Smooth muscle cell (in vitro differentiated cells): Measurements from ENCODE around the gene ABHD6. TPM values are rescaled to one million over a fixed set of nuclear protein-coding genes. Genes with fewer than 3 reads are reported as not detected.

ENCODE experiments used
- DNase-seq: peaks from one replicate; lab custom pipeline; 2025; ENCODE audit not compliant: unreplicated experiment; lab: John Stamatoyannopoulos, UW
- H2AFZ ChIP-seq: fragments of 200-600 bp; sonication (generic); 2 replicates; pipeline ENCODE4 v1.6.0; 2016; ENCODE audit warnings: antibody characterized with exemption, low read depth, mild to moderate bottlenecking
- H3F3A ChIP-seq: fragments of 200-600 bp; sonication (generic); 2 replicates; pipeline ENCODE4 v1.6.0; 2017; ENCODE audit warnings: antibody characterized with exemption, low read depth
- H3K27ac ChIP-seq: fragments of 200-600 bp; sonication (generic); 2 replicates; pipeline ENCODE4 v1.5.1; 2016; ENCODE audit warnings: low read depth, mild to moderate bottlenecking
- H3K27me3 ChIP-seq: fragments of 200-600 bp; sonication (generic); 2 replicates; pipeline ENCODE4 v1.6.1; 2016; ENCODE audit warnings: low read depth, mild to moderate bottlenecking
- H3K36me3 ChIP-seq: fragments of 200-600 bp; sonication (generic); 2 replicates; pipeline ENCODE4 v1.5.1; 2016; ENCODE audit warnings: low read depth
- H3K4me1 ChIP-seq: fragments of 200-600 bp; sonication (generic); 2 replicates; pipeline ENCODE4 v1.5.1; 2016; ENCODE audit warnings: low read depth
- H3K4me2 ChIP-seq: fragments of 200-600 bp; sonication (generic); 2 replicates; pipeline ENCODE4 v1.6.0; 2016; ENCODE audit warnings: mild to moderate bottlenecking
- H3K4me3 ChIP-seq: fragments of 200-600 bp; sonication (generic); 2 replicates; pipeline ENCODE4 v1.5.1; 2016; ENCODE audit warnings: mild to moderate bottlenecking
- H3K79me2 ChIP-seq: fragments of 200-600 bp; sonication (generic); 2 replicates; pipeline ENCODE4 v1.6.0; 2016; ENCODE audit warnings: low read depth, mild to moderate bottlenecking
- H3K9ac ChIP-seq: fragments of 200-600 bp; sonication (generic); 2 replicates; pipeline ENCODE4 v1.6.0; 2016; ENCODE audit warnings: low read depth
- H3K9me3 ChIP-seq: fragments of 200-600 bp; sonication (generic); replicated peaks from 2 replicates; pipeline ENCODE4 v1.5.1; 2016; ENCODE audit warnings: low read depth
- H4K20me1 ChIP-seq: fragments of 200-600 bp; sonication (generic); 2 replicates; pipeline ENCODE4 v1.6.0; 2016; ENCODE audit warnings: low read depth
- WGBS: methylation state at CpG from one replicate; pipeline ENCODE4 v1.1.7; 2016; ENCODE audit warnings: low lambda C conversion rate; 5-methylcytosine and 5-hydroxymethylcytosine counted together
- polyA plus RNA-seq: library from polyadenylated mRNA; unstranded; fragments of >200 nt; fragmentation: Nextera tagmentation; extraction: Ambion mirVana; gene quantifications from 2 replicates; pipeline ENCODE4 v1.2.1, GENCODE V29; 2016
- total RNA-seq: library from RNA; depleted of rRNA; stranded (reverse); fragments of >200 nt; gene quantifications from 2 replicates; pipeline ENCODE4 v1.2.3, GENCODE V29; 2014
- TF ChIP-seq, protein P1 (sequence below): fragments of 200-600 bp; sonication (generic); IDR thresholded peaks from 2 replicates; pipeline ENCODE4 v1.5.1; 2017; ENCODE audit warnings: borderline replicate concordance, mild to moderate bottlenecking, antibody characterized with exemption; ENCODE audit not compliant: insufficient read depth, poor library complexity, severe bottlenecking

The ABHD6 gene
- total and polyA plus RNA-seq, 2 experiments from 2014 or later = 3.9 to 7.1 TPM

- no peak for DNase-seq
- Histone ChIP-seq H3K27ac (no peak overlapping the region), H2AFZ (no peak overlapping the region), H3K4me2 (no peak overlapping the region), H3K9ac (no peak overlapping the region), H3K36me3 (no peaks in the 10 kb centered on the region), H3K4me3 (no peak overlapping the region), H3K27me3 (no peaks in the 10 kb centered on the region), H3K4me1 (no peaks in the 10 kb centered on the region), H3K9me3 (no peaks in the 10 kb centered on the region), H3F3A (no peaks in the 10 kb centered on the region), H3K79me2 (no peaks in the 10 kb centered on the region), H4K20me1 (no peaks in the 10 kb centered on the region)
- TF ChIP-seq, protein P1, sequence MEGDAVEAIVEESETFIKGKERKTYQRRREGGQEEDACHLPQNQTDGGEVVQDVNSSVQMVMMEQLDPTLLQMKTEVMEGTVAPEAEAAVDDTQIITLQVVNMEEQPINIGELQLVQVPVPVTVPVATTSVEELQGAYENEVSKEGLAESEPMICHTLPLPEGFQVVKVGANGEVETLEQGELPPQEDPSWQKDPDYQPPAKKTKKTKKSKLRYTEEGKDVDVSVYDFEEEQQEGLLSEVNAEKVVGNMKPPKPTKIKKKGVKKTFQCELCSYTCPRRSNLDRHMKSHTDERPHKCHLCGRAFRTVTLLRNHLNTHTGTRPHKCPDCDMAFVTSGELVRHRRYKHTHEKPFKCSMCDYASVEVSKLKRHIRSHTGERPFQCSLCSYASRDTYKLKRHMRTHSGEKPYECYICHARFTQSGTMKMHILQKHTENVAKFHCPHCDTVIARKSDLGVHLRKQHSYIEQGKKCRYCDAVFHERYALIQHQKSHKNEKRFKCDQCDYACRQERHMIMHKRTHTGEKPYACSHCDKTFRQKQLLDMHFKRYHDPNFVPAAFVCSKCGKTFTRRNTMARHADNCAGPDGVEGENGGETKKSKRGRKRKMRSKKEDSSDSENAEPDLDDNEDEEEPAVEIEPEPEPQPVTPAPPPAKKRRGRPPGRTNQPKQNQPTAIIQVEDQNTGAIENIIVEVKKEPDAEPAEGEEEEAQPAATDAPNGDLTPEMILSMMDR = no peak
- 90% methylated on average over 5 of the region's 5 CpGs for WGBS
Observed at GRCh38 chr3:58189691-58190090, 47.9 kb upstream of the ABHD6 start.

DNA sequence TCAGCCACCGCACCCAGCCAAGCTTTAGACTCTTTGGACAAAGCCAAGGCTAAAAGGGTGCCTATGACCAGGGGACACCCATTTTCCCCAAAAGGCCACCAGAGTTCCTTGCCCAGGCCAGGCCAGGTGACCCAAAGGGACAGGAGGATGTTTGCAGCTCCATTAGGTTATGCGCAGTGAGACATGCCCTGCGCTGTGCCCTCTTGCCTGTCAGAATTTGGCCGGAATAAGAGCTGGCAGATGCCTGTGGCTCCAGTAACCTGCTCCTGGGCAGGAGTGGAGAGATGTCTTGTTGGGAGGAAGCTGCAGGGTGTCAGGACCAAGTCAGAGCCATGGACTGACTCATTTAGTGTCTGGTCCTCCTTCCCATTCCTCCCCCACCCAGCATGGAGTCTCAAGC lies 47.3 kb upstream of the ABHD6 start:
- WGBS = 97% methylated on average over 4 of the region's 4 CpGs
- Histone ChIP-seq H3K4me3 (no peak overlapping the region), H3F3A (no peaks in the 10 kb centered on the region), H4K20me1 (no peaks in the 10 kb centered on the region), H3K4me2 (no peak overlapping the region), H3K27me3 (no peaks in the 10 kb centered on the region), H3K4me1 (no peaks in the 10 kb centered on the region), H2AFZ (no peak overlapping the region), H3K27ac (no peak overlapping the region), H3K36me3 (no peaks in the 10 kb centered on the region), H3K79me2 (no peaks in the 10 kb centered on the region), H3K9me3 (no peaks in the 10 kb centered on the region), H3K9ac (no peak overlapping the region)
- TF ChIP-seq, protein P1 = no peak
- DNase-seq = no peak

- TF ChIP-seq, protein P1 = no peak
- no peaks in the 10 kb centered on the region for H3K27me3 ChIP-seq
- no peaks in the 10 kb centered on the region for H3K79me2 ChIP-seq
- 95% methylated on average over 4 of the region's 4 CpGs for WGBS
- H3K9ac ChIP-seq = no peak overlapping the region
- no peaks in the 10 kb centered on the region for H3K4me1 ChIP-seq
- H3K9me3 ChIP-seq = no peaks in the 10 kb centered on the region
- no peak overlapping the region for H3K27ac ChIP-seq
- no peaks in the 10 kb centered on the region for H4K20me1 ChIP-seq
- no peaks in the 10 kb centered on the region for H3K36me3 ChIP-seq
- H2AFZ ChIP-seq = no peak overlapping the region
- no peaks in the 10 kb centered on the region for H3F3A ChIP-seq
- H3K4me3 ChIP-seq = no peak overlapping the region
- DNase-seq = no peak
- no peak overlapping the region for H3K4me2 ChIP-seq
Observed at GRCh38 chr3:58190882-58191281, 46.7 kb upstream of the ABHD6 start.

- no peaks in the 10 kb centered on the region for H4K20me1 ChIP-seq
- no peak overlapping the region for H3K4me3 ChIP-seq
- no peaks in the 10 kb centered on the region for H3K36me3 ChIP-seq
- no peaks in the 10 kb centered on the region for H3K27me3 ChIP-seq
- DNase-seq = no peak
- H3K79me2 ChIP-seq = no peaks in the 10 kb centered on the region
- H3K9ac ChIP-seq = no peak overlapping the region
- H3K4me1 ChIP-seq = no peaks in the 10 kb centered on the region
- TF ChIP-seq, protein P1 = no peak
- no peaks in the 10 kb centered on the region for H3K9me3 ChIP-seq
- WGBS = 89% methylated on average over 10 of the region's 10 CpGs
- no peak overlapping the region for H3K27ac ChIP-seq
- no peak overlapping the region for H3K4me2 ChIP-seq
- H3F3A ChIP-seq = no peaks in the 10 kb centered on the region
- no peak overlapping the region for H2AFZ ChIP-seq
Observed at GRCh38 chr3:58191361-58191991, 46.1 kb upstream of the ABHD6 start.
